ENCODE results near the gene LYPD3. TPM values are rescaled to one million over a fixed set of nuclear protein-coding genes. Genes with fewer than 3 reads are reported as not detected.

LYPD3 gene
- total and polyA plus RNA-seq, 2 donors (not counting 3 experiments of a cell fraction or from before 2014, with no cell fraction given), result 0.52 TPM; not detected in 1

DNA sequence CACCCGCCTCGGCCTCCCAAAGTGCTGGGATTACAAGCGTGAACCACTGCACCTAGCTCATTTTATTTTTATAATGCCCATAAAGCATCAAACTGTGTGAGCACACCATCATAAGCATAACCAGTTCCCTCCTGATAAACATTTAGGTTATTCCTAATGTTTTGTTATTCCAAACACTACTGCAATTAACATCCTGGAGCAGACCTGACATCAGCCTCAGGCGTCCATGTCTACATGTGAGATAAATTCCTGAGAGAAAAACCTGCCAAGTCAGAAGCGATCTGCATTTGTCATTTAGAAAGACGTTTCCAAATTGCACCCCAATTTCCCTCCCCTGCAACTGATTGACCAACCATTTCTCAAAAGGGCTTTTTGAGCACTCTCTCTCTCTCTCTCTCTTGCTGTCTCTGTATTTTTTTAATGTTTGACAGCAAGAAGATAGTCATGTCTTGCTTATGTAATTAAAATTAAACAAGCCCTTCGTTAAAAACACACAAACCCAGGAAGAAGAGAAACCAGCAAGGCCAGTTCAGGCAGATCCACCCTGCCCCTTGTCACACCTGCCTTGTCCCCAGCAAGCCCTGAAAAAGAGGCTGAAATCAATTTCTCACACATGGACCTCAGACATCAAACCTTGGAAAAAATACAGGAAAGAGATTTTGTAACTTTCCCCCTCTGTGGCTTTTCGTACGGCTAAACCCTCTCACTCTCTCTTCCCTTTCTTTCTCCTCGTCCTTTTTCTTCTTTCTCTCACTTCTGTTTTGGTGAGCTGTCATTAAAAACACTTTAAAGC, 9.9 kb downstream of the LYPD3 start:
- TF ChIP-seq, protein P1, sequence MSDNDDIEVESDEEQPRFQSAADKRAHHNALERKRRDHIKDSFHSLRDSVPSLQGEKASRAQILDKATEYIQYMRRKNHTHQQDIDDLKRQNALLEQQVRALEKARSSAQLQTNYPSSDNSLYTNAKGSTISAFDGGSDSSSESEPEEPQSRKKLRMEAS (IDR thresholded peaks at IDR 0.05; ENCODE audit: insufficient read depth, insufficient read length), result no peak
- TF ChIP-seq GATA2 (IDR thresholded peaks at IDR 0.05; ENCODE audit: insufficient read depth, insufficient read length, low read depth, low read length) (no peak), POLR2AphosphoS5 (IDR thresholded peaks at IDR 0.05; ENCODE audit: insufficient read depth, low read depth, low read length) (no peak), FOS (IDR thresholded peaks at IDR 0.05; ENCODE audit: borderline replicate concordance, insufficient read depth, low read length) (no peak), MYC (IDR thresholded peaks at IDR 0.05; ENCODE audit: low read depth, low read length) (no peak), POLR2A (IDR thresholded peaks at IDR 0.05; ENCODE audit: low read depth, low read length) (no peak), EZH2 (IDR thresholded peaks at IDR 0.05; ENCODE audit: borderline replicate concordance, low read depth, low read length, severe bottlenecking) (no peak), JUN (IDR thresholded peaks at IDR 0.05; ENCODE audit: borderline replicate concordance, insufficient read depth, insufficient read length, low read depth) (no peak)
- TF ChIP-seq, protein P2, sequence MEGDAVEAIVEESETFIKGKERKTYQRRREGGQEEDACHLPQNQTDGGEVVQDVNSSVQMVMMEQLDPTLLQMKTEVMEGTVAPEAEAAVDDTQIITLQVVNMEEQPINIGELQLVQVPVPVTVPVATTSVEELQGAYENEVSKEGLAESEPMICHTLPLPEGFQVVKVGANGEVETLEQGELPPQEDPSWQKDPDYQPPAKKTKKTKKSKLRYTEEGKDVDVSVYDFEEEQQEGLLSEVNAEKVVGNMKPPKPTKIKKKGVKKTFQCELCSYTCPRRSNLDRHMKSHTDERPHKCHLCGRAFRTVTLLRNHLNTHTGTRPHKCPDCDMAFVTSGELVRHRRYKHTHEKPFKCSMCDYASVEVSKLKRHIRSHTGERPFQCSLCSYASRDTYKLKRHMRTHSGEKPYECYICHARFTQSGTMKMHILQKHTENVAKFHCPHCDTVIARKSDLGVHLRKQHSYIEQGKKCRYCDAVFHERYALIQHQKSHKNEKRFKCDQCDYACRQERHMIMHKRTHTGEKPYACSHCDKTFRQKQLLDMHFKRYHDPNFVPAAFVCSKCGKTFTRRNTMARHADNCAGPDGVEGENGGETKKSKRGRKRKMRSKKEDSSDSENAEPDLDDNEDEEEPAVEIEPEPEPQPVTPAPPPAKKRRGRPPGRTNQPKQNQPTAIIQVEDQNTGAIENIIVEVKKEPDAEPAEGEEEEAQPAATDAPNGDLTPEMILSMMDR (IDR thresholded peaks at IDR 0.05; ENCODE audit: extremely low read depth in 1 of 2, insufficient read depth in 1 of 2, low read depth in 1 of 2, low read length in 2 of 2), result no peak
- FAIRE-seq, result no peak
- H3K79me2 ChIP-seq (ENCODE audit: control insufficient read depth, insufficient read depth, low read length), result no peaks in the 10 kb centered on the region
- no peaks in the 10 kb centered on the region for H3K27me3 ChIP-seq (ENCODE audit: control insufficient read depth in 2 of 2, insufficient read depth in 2 of 2, low read length in 2 of 2)
- H3K9me1 ChIP-seq (replicated peaks; ENCODE audit: control insufficient read depth, extremely low read depth, insufficient read depth, low read length), result no peaks in the 10 kb centered on the region
- H3K9me3 ChIP-seq (replicated peaks; ENCODE audit: control insufficient read depth, insufficient read depth, low read length), result no peaks in the 10 kb centered on the region
- no peaks in the 10 kb centered on the region for H4K20me1 ChIP-seq (replicated peaks; ENCODE audit: control insufficient read depth, extremely low read depth, insufficient read depth, low read length)
- no peaks in the 10 kb centered on the region for H3K36me3 ChIP-seq (ENCODE audit: control insufficient read depth in 2 of 2, extremely low read depth in 1 of 2, insufficient read depth in 2 of 2, low read length in 2 of 2)
- BruUV-seq (replicated peaks), result no TSS peak
- POLR2A ChIA-PET, result no interaction called here
- H3K4me2 ChIP-seq (ENCODE audit: insufficient read depth, low read length), result no peak overlapping the region
- DNase-seq (ENCODE audit: low read depth, low spot score), result no peak
- H3K9ac ChIP-seq (replicated peaks; ENCODE audit: extremely low read depth, insufficient read depth, low read length), result no peak overlapping the region
- no peaks in the 10 kb centered on the region for H3K4me1 ChIP-seq (ENCODE audit: control insufficient read depth, extremely low read depth, insufficient read depth, low read length)
- dilution Hi-C loops (cut with MboI; ENCODE audit: extremely low pct_ligation_motif_present, low sequenced_read_pairs) (no loop called here), intact Hi-C loops (cut with micrococcal nuclease) (no loop called here)
- H3K4me3 ChIP-seq (replicated peaks in 1 of 3; ENCODE audit: insufficient read depth in 1 of 3, low read depth in 1 of 3, low read length in 3 of 3), result no peak overlapping the region
- no peak overlapping the region for H3K27ac ChIP-seq (ENCODE audit: insufficient read depth, low read depth, low read length)
- no peak overlapping the region for H2AFZ ChIP-seq (ENCODE audit: low read depth, low read length)
- CTCF ChIA-PET, result interaction anchor here (1.5 to 3.2 kb wide), 4 partner anchors 8 to 64 kb away, joined by 4 to 21 read pairs (median 11); no protein-coding TSS in a partner anchor

Data from endothelial cell of umbilical vein (primary cell).